GM12878 (cell line): ENCODE measurements around the gene ATP6V0E2. TPM values are rescaled to one million over a fixed set of nuclear protein-coding genes. Genes with fewer than 3 reads are reported as not detected.

Experiments used
- CBFB ChIP-seq: IDR thresholded peaks from 2 replicates; pipeline ENCODE4 v1.6.1; 2016; ENCODE audit warnings: antibody characterized with exemption, low read depth
- EED ChIP-seq: sonication (generic); IDR thresholded peaks from 2 replicates; pipeline ENCODE4 v1.6.1; 2016; ENCODE audit warnings: antibody characterized with exemption, low read depth
- GABPA ChIP-seq: IDR thresholded peaks from 2 replicates; pipeline ENCODE4 v1.6.1; 2014; ENCODE audit warnings: antibody characterized with exemption, low read depth, mild to moderate bottlenecking, inconsistent platforms
- IRF4 ChIP-seq: IDR thresholded peaks from 2 replicates; pipeline ENCODE4 v1.6.1; 2011; ENCODE audit warnings: low read depth, low read length
- MEF2A ChIP-seq: IDR thresholded peaks from 2 replicates; pipeline ENCODE4 v1.6.1; 2011; ENCODE audit warnings: low read depth, mild to moderate bottlenecking, low read length, moderate library complexity; ENCODE audit not compliant: insufficient read depth
- NRF1 ChIP-seq: conservative IDR thresholded peaks from 2 replicates; pipeline ENCODE4 v1.6.1; 2011; ENCODE audit warnings: mild to moderate bottlenecking, low read depth, low read length, improper control_type of control experiment
- POLR2AphosphoS2 ChIP-seq: IDR thresholded peaks from 2 replicates; pipeline ENCODE4 v1.6.1; 2011; ENCODE audit warnings: low read depth, mild to moderate bottlenecking, low read length, improper control_type of control experiment, moderate library complexity
- RAD21 ChIP-seq: IDR thresholded peaks from 2 replicates; pipeline ENCODE4 v1.6.1; 2011; ENCODE audit warnings: mild to moderate bottlenecking, low read depth, low read length, moderate library complexity; ENCODE audit not compliant: insufficient read depth
- RFX5 ChIP-seq: IDR thresholded peaks from 2 replicates; pipeline ENCODE4 v1.6.1; 2011; ENCODE audit warnings: low read depth, low read length, improper control_type of control experiment
- SIN3A ChIP-seq: IDR thresholded peaks from 2 replicates; pipeline ENCODE4 v1.6.1; 2012; ENCODE audit warnings: low read depth, low read length, improper control_type of control experiment
- SIX5 ChIP-seq: IDR thresholded peaks from 2 replicates; pipeline ENCODE4 v1.6.1; 2011; ENCODE audit warnings: mild to moderate bottlenecking, low read depth, low read length, moderate library complexity; ENCODE audit not compliant: severe bottlenecking
- STAT1 ChIP-seq: fragments of 450-650 bp; conservative IDR thresholded peaks from 2 replicates; pipeline ENCODE4 v1.6.1; 2014; ENCODE audit warnings: antibody characterized with exemption, mild to moderate bottlenecking
- ZNF207 ChIP-seq: fragments of 450-650 bp; IDR thresholded peaks from 2 replicates; pipeline ENCODE4 v1.6.1; 2014; ENCODE audit warnings: antibody characterized with exemption, mild to moderate bottlenecking, borderline replicate concordance
- ZNF384 ChIP-seq: IDR thresholded peaks from 2 replicates; pipeline ENCODE4 v1.6.1; 2012; ENCODE audit warnings: low read depth, mild to moderate bottlenecking, low read length, improper control_type of control experiment, borderline replicate concordance
- polyA plus RNA-seq, 11 experiments: library from polyadenylated mRNA; depleted of rRNA in 4 of 11; unstranded in 6 of 11; stranded (reverse) in 5 of 11; fragments of >200 nt; fragmentation: Nextera tagmentation in 4 of 11; fragmentation: Illumina TruSeq in 1 of 11; extraction: Ambion mirVana in 4 of 11; extraction: Trizol in 1 of 11; gene quantifications; 1 replicate in 1 of 11; 2 replicates in 10 of 11; pipeline versions ENCODE4 v1.2.1 to v1.2.3, GENCODE V29; 2011 to 2016; ENCODE audit warnings: inconsistent platforms in 2 of 11, missing spikeins in 2 of 11, low read depth in 1 of 11
- total RNA-seq, 4 experiments: library from RNA; depleted of rRNA in 3 of 4; stranded (reverse); fragments of >200 nt in 3 of 4; fragmentation: Illumina TruSeq in 1 of 4; extraction: Trizol in 1 of 4; gene quantifications; 2 replicates each; pipeline versions ENCODE4 v1.2.1 to v1.2.3, GENCODE V29; 2013 to 2021
- TF ChIP-seq, protein P1 (sequence below): fragments of 450-650 bp; formaldehyde crosslinking; IDR thresholded peaks from 2 replicates; pipeline ENCODE4 v1.5.0; 2022; ENCODE audit warnings: mild to moderate bottlenecking, missing genetic modification characterization
- TF ChIP-seq, protein P2 (sequence below): fragments of 450-650 bp; IDR thresholded peaks from 2 replicates; pipeline ENCODE4 v1.6.1; 2016; ENCODE audit warnings: mild to moderate bottlenecking

Gene ATP6V0E2
- total and polyA plus RNA-seq, 10 of the 15 experiments (the other 5 are each of a cell fraction or from before 2014, with no cell fraction given), result 1.5 to 54.7 (median 27.6) TPM

DNA sequence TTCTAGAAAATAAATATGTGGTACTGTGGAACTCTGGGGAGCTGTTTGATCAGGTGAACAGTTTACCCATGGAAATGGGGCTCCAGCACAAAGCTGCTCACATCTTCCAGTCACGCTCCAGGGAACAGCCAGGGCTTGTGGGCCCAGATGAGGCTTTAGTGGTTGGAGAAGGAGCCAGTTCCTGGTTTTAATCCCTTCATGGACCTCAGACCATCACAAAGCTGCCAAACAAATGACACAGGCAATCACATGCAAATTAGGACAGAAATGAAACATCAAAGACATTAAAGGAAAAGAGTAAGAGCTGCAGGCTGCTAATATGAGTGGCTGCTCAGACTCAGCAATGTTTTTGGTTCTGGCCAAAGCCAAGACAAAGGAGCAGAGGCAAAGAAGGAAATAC, 2.2 kb upstream of the ATP6V0E2 start (continued):
- TF ChIP-seq, protein P1, sequence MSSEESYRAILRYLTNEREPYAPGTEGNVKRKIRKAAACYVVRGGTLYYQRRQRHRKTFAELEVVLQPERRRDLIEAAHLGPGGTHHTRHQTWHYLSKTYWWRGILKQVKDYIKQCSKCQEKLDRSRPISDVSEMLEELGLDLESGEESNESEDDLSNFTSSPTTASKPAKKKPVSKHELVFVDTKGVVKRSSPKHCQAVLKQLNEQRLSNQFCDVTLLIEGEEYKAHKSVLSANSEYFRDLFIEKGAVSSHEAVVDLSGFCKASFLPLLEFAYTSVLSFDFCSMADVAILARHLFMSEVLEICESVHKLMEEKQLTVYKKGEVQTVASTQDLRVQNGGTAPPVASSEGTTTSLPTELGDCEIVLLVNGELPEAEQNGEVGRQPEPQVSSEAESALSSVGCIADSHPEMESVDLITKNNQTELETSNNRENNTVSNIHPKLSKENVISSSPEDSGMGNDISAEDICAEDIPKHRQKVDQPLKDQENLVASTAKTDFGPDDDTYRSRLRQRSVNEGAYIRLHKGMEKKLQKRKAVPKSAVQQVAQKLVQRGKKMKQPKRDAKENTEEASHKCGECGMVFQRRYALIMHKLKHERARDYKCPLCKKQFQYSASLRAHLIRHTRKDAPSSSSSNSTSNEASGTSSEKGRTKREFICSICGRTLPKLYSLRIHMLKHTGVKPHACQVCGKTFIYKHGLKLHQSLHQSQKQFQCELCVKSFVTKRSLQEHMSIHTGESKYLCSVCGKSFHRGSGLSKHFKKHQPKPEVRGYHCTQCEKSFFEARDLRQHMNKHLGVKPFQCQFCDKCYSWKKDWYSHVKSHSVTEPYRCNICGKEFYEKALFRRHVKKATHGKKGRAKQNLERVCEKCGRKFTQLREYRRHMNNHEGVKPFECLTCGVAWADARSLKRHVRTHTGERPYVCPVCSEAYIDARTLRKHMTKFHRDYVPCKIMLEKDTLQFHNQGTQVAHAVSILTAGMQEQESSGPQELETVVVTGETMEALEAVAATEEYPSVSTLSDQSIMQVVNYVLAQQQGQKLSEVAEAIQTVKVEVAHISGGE (CRISPR knock-in tag), result no peak
- TF ChIP-seq NRF1, result no peak
- TF ChIP-seq, protein P2, sequence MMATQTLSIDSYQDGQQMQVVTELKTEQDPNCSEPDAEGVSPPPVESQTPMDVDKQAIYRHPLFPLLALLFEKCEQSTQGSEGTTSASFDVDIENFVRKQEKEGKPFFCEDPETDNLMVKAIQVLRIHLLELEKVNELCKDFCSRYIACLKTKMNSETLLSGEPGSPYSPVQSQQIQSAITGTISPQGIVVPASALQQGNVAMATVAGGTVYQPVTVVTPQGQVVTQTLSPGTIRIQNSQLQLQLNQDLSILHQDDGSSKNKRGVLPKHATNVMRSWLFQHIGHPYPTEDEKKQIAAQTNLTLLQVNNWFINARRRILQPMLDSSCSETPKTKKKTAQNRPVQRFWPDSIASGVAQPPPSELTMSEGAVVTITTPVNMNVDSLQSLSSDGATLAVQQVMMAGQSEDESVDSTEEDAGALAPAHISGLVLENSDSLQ, result peak; percentile 27; the same call in 1 of the 2 replicates
- peak; percentile 67 for TF ChIP-seq EED
- no peak; the same call in 1 of the 2 replicates for TF ChIP-seq IRF4
- no peak for TF ChIP-seq RAD21
- TF ChIP-seq STAT1, result no peak
- TF ChIP-seq ZNF384, result no peak
- no peak for TF ChIP-seq CBFB
- no peak for TF ChIP-seq POLR2AphosphoS2
- no peak for TF ChIP-seq GABPA
- TF ChIP-seq SIN3A, result no peak
- no peak for TF ChIP-seq ZNF207
- no peak for TF ChIP-seq SIX5
- TF ChIP-seq MEF2A, result no peak
- no peak for TF ChIP-seq RFX5
- TF ChIP-seq, all 136 proteins: peak for 6
